ENCODE measurements around the gene C1orf56. TPM values are rescaled to one million over a fixed set of nuclear protein-coding genes. Genes with fewer than 3 reads are reported as not detected.

The C1orf56 gene
- total and polyA plus RNA-seq, 2 of the 13 experiments (the other 11 are each of a cell fraction or from before 2014, with no cell fraction given): 1.5 to 3.2 TPM

DNA sequence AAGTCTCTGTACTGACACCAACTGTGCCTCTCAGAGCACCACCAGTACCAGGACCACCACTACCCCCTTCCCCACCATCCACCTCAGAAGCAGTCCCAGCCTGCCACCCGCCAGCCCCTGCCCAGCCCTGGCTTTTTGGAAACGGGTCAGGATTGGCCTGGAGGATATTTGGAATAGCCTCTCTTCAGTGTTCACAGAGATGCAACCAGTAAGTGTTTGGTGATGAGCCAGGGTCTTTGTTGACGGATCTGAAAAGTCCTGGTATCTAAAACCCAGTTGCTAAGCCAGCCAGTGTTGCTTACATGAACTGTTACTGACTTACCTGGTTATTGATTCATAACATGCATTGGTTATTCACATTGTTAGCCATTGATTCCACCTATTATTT is 1.1 kb downstream of the C1orf56 start:
- peak overlapping the region; percentile 91 for H3K4me2 ChIP-seq (ENCODE audit: low read depth, low read length)
- H3K27me3 ChIP-seq (ENCODE audit: control insufficient read depth in 1 of 2, insufficient read depth in 2 of 2, low read length in 2 of 2): no peaks in the 10 kb centered on the region
- no peak for DNase-seq (ENCODE audit: low spot score)
- 0 out of 5 replicates have a peak, but pooled peaks cover 0 to 7% of the 10 kb centered on the region in 2 experiments for H3K36me3 ChIP-seq (replicated peaks in 1 of 2; ENCODE audit: control insufficient read depth in 1 of 2, insufficient read depth in 2 of 2, low read length in 2 of 2)
- peak overlapping the region; percentile 75 to 79 (median 77); a peak in 5 of 6 replicates for H3K4me3 ChIP-seq (replicated peaks in 1 of 3; ENCODE audit: insufficient read depth in 1 of 3, low read depth in 2 of 3, low read length in 3 of 3)
- POLR2A ChIA-PET: interaction anchor here (1.0 to 4.1 kb wide), 8 partner anchors 10 to 233 kb away, joined by 3 to 23 read pairs (median 4); partner anchors contain the start of genes ANXA9, CDC42SE1, MINDY1 and MLLT11
- WGBS (ENCODE audit: low lambda C conversion rate): 34% methylated on average over 3 of the region's 3 CpGs
- no peak for ATAC-seq
- H3K79me2 ChIP-seq (ENCODE audit: insufficient read depth, low read length): no peaks in the 10 kb centered on the region
- in situ Hi-C loops (cut with HindIII; ENCODE audit: extremely low pct_ligation_motif_present, low pct_unique_long_range_greater_than_20kb): no loop called here
- H2AFZ ChIP-seq (ENCODE audit: low read length): no peak overlapping the region
- H3K4me1 ChIP-seq (ENCODE audit: insufficient read depth, low read length): peaks cover 41% of the 10 kb centered on the region
- intact Hi-C loops (cut with micrococcal nuclease; ENCODE audit: unreplicated experiment): loop anchor here (1.0 to 5.0 kb wide), 2 partner anchors 24 to 41 kb away; partner anchors contain the start of genes MINDY1 and PRUNE1
- CTCF ChIA-PET (ENCODE audit: low intra/inter-chr PET ratio, low total read pairs): interaction anchor here (1.5 to 1.8 kb wide), 2 partner anchors 24 to 69 kb away, joined by 5 to 6 read pairs; no protein-coding TSS in a partner anchor
- H3K27ac ChIP-seq (ENCODE audit: extremely low read length, insufficient read depth, low read length): no peak overlapping the region
- no peaks in the 10 kb centered on the region for H4K20me1 ChIP-seq (ENCODE audit: insufficient read depth, low read length)
- FAIRE-seq: peak; percentile 67
- H3K9ac ChIP-seq (ENCODE audit: insufficient read depth, low read depth, low read length): peak overlapping the region; percentile 70
- no TSS peak for BruUV-seq (replicated peaks)
- H3K9me3 ChIP-seq (ENCODE audit: low read length): no peaks in the 10 kb centered on the region
- TF ChIP-seq, protein P1, sequence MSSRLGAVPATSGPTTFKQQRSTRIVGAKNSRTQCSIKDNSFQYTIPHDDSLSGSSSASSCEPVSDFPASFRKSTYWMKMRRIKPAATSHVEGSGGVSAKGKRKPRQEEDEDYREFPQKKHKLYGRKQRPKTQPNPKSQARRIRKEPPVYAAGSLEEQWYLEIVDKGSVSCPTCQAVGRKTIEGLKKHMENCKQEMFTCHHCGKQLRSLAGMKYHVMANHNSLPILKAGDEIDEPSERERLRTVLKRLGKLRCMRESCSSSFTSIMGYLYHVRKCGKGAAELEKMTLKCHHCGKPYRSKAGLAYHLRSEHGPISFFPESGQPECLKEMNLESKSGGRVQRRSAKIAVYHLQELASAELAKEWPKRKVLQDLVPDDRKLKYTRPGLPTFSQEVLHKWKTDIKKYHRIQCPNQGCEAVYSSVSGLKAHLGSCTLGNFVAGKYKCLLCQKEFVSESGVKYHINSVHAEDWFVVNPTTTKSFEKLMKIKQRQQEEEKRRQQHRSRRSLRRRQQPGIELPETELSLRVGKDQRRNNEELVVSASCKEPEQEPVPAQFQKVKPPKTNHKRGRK (CRISPR knock-in tag; IDR thresholded peaks at IDR 0.05): no peak
- TF ChIP-seq GTF3A (CRISPR knock-in tag; conservative IDR thresholded peaks at IDR 0.05) (no peak), ZNF75D (CRISPR knock-in tag; IDR thresholded peaks at IDR 0.05; ENCODE audit: borderline replicate concordance) (no peak), ZFP36L1 (CRISPR knock-in tag; IDR thresholded peaks at IDR 0.05) (0 out of 2 replicates have a peak, but pooled peaks have one; percentile 10), KLF15 (CRISPR knock-in tag; IDR thresholded peaks at IDR 0.05; ENCODE audit: borderline replicate concordance) (no peak), STAT5B (CRISPR knock-in tag; IDR thresholded peaks at IDR 0.05) (0 out of 2 replicates have a peak, but pooled peaks have one; percentile 8), ZNF878 (CRISPR knock-in tag; IDR thresholded peaks at IDR 0.05) (no peak), MAFK (conservative IDR thresholded peaks at IDR 0.05 in 1 of 2, IDR thresholded peaks at IDR 0.05 in 1 of 2; ENCODE audit: low read length in 2 of 2) (no peak), LCORL (IDR thresholded peaks at IDR 0.05) (no peak), LCORL (CRISPR knock-in tag; IDR thresholded peaks at IDR 0.05) (0 out of 2 replicates have a peak, but pooled peaks have one; percentile 74), MYNN (CRISPR knock-in tag; IDR thresholded peaks at IDR 0.05; ENCODE audit: low read depth) (0 out of 2 replicates have a peak, but pooled peaks have one; percentile 13), ZBTB7A (CRISPR knock-in tag; IDR thresholded peaks at IDR 0.05) (0 out of 2 replicates have a peak, but pooled peaks have one; percentile 2), TEAD2 (CRISPR knock-in tag; IDR thresholded peaks at IDR 0.05) (no peak), ZNF180 (CRISPR knock-in tag; IDR thresholded peaks at IDR 0.05; ENCODE audit: borderline replicate concordance, low read depth) (no peak), ZNF713 (CRISPR knock-in tag; IDR thresholded peaks at IDR 0.05) (no peak)
- TF ChIP-seq, protein P2, sequence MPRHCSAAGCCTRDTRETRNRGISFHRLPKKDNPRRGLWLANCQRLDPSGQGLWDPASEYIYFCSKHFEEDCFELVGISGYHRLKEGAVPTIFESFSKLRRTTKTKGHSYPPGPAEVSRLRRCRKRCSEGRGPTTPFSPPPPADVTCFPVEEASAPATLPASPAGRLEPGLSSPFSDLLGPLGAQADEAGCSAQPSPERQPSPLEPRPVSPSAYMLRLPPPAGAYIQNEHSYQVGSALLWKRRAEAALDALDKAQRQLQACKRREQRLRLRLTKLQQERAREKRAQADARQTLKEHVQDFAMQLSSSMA (CRISPR knock-in tag; IDR thresholded peaks at IDR 0.05): no peak
- TF ChIP-seq, protein P3, sequence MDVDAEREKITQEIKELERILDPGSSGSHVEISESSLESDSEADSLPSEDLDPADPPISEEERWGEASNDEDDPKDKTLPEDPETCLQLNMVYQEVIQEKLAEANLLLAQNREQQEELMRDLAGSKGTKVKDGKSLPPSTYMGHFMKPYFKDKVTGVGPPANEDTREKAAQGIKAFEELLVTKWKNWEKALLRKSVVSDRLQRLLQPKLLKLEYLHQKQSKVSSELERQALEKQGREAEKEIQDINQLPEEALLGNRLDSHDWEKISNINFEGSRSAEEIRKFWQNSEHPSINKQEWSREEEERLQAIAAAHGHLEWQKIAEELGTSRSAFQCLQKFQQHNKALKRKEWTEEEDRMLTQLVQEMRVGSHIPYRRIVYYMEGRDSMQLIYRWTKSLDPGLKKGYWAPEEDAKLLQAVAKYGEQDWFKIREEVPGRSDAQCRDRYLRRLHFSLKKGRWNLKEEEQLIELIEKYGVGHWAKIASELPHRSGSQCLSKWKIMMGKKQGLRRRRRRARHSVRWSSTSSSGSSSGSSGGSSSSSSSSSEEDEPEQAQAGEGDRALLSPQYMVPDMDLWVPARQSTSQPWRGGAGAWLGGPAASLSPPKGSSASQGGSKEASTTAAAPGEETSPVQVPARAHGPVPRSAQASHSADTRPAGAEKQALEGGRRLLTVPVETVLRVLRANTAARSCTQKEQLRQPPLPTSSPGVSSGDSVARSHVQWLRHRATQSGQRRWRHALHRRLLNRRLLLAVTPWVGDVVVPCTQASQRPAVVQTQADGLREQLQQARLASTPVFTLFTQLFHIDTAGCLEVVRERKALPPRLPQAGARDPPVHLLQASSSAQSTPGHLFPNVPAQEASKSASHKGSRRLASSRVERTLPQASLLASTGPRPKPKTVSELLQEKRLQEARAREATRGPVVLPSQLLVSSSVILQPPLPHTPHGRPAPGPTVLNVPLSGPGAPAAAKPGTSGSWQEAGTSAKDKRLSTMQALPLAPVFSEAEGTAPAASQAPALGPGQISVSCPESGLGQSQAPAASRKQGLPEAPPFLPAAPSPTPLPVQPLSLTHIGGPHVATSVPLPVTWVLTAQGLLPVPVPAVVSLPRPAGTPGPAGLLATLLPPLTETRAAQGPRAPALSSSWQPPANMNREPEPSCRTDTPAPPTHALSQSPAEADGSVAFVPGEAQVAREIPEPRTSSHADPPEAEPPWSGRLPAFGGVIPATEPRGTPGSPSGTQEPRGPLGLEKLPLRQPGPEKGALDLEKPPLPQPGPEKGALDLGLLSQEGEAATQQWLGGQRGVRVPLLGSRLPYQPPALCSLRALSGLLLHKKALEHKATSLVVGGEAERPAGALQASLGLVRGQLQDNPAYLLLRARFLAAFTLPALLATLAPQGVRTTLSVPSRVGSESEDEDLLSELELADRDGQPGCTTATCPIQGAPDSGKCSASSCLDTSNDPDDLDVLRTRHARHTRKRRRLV (CRISPR knock-in tag; IDR thresholded peaks at IDR 0.05): no peak
